GM19372 (cell line): Measurements from ENCODE around the gene CDS1.
"Not testable (repeated sequence)": the region's sequence is repeated elsewhere in the genome, so short reads cannot be mapped to it uniquely, and the experiment has no call there.

Experiments used
- ATAC-seq: cut with Tn5 transposase; IDR thresholded peaks from one replicate; pipeline ENCODE4 v1.9.1; 2021; ENCODE audit warnings: mild to moderate bottlenecking, low read depth, moderate library complexity; ENCODE audit not compliant: unreplicated experiment

CDS1 gene

DNA sequence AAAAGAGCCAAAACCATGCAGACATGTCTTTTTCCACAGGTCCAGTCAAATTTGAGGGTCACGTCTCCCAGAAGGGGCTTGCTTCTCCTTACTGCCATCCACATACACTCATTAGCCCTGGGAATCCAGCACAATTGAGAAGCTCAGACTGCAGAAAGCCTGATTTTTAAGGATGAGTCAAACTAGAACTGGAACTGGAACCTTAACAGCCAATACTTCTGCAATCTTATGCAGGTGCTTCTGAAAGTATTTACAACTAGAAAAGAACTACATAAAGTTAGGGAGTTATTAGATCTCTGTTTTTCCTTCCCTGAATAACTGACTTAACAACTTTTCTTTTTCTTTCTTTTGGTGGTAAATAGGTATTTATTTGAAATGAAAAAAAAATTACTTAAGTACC lies 86.3 kb downstream of the CDS1 start:
- ATAC-seq, result no peak

DNA sequence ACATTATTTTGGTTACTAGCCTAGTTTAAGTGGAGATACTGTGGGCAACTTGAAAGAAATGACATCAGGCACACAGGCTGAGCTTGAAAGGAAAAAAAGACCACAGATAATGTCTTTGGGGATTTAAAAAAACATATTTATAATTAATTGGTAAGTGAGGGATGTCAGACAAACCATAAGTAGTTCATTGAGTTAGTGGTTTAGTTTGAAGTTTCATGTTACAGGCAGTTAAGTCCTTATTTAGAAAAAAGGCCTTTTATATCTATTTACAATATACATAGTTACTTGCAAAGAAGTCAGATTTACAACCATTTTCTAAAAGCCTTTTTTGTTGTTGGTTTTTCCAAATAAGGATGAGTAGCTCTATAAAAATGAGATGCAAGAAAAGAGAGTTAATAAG lies 89.2 kb downstream of the CDS1 start:
- no peak for ATAC-seq

DNA sequence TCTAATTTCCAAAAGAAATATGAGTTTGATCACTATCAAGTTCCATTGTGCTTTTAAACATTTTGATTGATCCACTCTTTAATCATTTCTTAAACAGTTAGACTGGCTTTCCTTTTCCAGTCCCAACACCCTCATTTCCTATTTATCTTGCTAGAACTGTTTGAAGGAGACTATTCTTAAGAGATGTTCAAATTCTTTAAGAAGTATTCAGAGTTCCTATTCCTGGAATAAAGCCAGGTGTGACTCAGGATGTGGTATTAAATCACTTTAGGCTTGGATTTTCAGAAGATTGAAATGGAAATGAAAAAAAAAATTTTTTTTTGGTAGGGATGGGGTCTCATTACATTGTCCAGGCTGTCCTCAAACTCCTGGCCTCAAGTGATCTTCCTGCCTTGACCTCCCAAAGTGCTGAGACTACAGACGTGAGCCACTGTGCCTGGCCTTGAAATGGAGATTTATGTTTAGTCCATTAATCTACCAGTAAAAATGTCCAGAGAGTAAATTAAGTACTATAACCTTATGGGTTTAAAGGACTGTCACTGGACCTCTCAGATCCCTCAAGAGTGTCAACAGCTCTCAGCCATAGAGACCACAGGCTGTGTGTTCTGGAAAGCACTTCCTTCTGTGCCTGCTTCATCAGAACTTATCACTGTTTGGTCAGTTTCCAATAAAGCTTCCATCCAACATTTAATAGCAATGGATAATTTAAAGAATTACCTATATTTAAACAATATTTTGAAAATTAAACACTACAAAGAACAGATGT lies 90.7 kb downstream of the CDS1 start:
- no peak for ATAC-seq

DNA sequence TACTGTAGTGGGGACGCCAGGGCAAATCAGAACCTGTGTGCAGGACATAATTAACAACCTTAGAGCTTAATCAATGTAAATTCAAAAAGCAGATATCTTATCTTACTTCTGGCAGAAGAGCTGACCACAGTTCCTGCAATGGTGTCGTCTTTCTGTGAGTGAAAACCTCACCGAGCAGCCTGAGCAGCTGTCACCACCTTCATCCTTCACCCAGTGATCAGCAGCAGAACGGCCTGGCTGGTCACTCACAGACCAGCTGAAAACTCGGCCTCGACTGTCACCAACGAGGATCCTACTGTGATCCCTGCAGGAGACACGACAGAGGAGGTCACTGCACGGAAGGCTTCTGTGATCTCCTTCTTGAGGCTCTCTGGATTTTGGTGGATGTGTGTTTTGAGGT lies 94.2 kb downstream of the CDS1 start:
- no peak for ATAC-seq

DNA sequence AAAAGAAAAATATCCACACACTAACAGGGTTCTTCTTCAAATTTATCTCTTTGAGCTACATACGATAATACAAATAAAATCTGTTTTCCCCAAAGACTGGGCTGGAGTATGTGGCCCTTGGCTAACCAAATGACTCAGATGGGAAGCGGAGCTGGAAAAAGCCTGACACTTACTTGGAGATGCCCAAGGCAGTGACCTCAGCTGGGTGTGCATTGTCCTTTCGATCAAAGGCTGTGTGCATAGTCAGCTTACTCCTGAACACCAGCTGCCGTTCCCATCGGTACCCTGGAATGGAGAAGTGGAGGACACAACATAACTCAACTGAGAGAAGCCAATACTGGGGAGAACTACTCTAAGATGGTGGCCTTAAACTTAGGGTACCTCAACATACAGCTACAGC lies 95.1 kb downstream of the CDS1 start:
- ATAC-seq, result no peak

DNA sequence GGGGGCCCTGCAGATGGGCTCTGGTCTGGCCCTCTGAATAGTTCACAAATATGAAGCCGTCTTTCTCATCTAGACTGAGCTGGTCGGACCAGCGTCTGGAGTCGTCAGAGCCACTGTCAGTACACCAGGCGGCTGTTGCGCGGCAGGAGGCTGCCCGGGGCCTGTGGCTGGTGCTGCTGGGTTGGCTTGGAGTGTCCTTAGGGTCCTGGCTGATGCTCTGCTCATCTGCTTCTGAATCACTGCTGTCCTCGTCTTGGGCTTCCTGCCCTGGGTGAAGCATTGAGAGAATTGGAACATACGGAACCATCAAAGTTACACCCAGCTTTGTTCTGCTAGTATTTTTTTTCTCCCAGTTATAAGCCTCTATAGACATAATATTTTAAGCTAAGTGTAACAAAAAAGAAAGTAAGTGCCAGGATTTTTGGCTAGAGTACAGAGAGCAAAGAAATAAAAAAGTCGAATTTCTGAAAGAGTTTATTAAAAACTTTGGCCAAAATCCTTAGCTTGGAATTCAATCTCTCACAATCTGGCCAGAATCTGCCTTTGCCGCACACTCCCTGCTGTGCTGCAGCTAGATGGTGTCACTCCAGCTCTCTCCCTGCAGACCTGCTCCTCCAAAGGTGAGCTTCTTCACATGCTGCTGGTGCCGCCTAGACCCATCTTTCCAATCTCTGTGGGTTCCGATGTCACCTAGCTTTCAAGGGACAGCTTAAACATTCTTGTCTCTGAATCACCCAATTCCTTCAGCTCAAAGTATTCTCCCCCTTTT lies 96.2 kb downstream of the CDS1 start:
- ATAC-seq, result no peak

DNA sequence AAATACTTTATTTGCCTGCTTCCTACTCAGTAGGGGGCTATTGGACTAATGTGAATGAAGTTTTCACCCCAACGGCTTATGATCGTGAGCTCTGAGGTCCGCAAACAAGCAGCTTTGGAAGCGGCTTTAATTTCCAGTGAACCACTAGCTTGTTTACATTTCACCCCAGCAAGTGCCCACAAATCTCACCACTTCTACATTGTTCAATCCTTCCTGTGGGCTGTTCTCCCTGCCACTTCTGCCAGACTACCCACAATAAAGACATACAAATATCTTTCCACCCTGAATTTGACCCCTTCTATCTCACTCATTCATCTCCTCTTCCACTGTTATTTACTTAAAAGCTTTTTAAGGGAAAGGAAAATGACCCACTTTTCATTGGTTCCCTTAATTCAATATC lies 98.0 kb downstream of the CDS1 start:
- ATAC-seq, result no peak

DNA sequence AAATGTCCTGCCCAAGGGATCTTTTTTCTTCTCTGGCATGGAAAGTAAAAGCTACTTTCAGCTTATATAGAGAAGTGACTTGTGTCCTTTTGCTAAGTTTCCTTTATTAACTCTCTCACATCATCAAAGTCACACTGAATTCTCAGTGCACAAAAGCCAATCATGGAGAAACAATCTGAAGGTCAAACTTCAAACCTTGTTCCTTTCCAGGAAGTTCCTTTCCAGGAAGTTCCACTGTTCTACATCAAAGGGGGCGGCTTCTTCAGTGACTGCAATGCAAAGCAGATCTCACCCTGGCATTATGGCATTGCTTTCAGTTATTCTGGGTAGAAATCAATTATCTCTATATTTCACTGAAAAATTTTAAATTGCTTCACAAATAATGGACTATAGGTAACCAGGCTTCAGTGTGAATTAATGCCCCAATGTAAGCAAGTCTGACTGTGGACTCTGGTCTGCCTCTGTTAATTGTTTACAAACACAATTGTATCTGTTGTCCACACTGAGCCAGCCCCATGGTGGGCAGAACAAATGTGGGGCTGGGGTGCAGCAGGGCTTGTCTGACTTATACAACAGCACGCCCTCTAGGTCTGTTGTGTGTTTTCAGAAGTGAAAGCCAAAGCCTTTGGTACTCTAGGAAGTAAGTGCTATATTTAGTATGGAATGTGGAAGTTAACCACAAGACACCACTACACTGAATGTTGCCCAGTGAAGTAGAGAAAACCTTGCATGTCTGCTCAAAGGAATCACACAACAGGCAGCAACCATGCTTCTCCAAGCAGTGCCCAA lies 98.8 kb downstream of the CDS1 start:
- ATAC-seq, result no peak

DNA sequence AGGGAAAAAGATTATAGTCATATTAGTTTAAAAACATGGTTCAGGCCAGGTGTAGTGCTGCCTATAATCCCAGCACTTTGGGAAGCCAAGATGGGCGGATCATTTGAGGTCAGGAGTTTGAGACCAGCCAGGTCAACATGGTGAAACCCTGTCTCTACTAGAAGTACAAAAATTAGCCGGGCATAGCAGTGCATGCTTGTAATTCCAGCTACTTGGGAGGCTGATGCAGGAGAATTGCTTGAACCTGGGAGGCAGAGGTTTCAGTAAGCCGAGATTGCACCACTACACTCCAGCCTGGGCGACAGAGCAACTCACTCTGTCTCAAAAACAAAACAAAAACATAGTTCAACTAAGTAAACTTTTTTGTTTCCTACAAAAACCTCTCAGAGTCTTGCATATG lies 99.7 kb downstream of the CDS1 start:
- ATAC-seq, result not testable (repeated sequence)

DNA sequence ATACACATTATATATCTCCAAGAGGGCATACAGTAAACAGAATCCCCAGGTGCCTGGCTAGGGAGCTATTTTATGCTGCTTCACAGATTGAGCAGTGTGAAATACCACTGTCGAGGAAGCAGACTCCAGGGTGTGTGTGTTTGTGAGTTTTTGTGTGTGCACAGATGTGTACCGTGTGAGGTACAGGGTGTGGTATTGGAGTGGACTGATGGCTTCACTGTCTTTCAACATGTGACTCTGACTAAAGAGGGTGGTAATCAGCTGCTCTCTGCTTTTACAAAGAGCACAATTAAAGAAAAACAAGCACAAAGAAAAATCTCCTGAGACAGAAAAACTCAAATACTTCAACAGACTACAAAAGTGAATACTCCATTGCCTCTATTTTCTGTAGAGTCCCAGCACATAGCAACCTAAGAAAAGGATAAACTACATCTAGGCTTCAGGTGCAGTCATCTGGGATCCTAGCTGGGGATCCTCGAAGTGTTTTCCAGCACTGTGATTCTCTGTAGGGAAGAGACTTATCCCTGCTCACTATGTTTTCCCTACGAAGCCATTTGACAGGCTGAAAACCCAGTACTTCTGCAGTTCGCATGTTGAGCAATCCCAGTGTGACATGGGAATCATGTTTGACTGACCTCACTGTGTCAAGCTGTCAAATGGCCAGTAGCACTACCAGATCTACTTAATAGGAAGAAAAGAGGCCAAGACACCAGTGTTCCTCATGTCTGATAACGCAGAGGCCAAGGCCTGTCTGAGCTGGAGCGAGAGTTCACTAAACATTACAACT lies 100.3 kb downstream of the CDS1 start:
- no peak for ATAC-seq

DNA sequence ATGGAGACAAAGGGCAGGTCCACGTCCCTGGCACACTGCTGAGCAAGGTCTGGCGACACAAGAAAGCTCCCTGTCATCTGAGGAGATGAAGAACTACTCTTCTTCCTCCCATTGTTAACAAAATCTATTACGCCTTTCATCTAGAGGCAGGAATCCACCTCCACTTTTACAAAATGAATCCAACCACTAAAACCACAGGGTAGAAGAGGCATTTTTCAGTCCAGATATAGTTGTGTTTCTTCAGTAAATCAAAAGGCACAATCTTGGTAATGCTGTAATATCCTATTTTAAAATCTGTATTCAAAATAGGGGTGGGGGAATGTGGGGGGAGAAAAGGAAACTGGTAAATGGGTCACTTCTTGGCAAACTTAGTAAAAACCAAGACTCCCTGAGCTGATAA lies 101.4 kb downstream of the CDS1 start:
- ATAC-seq, result no peak

DNA sequence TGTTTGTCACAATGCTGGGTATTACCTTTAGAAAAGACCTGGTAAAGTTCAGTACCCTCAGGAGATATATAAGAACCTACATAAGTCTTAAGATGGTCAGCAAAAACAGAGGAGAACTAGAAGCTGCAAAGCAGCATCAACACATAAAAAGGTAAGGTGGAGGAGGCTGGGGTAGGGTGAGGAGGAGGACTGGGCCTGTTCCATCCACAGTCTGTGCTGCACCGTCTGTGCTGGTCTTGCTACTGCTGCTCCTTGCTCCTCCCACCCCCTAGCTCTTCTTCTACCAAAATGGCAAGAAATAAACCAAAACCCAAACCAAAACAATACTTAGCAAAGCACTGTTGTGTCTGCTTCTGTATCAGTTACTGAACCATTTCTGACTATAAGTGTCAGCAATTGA lies 102.2 kb downstream of the CDS1 start:
- ATAC-seq, result no peak

DNA sequence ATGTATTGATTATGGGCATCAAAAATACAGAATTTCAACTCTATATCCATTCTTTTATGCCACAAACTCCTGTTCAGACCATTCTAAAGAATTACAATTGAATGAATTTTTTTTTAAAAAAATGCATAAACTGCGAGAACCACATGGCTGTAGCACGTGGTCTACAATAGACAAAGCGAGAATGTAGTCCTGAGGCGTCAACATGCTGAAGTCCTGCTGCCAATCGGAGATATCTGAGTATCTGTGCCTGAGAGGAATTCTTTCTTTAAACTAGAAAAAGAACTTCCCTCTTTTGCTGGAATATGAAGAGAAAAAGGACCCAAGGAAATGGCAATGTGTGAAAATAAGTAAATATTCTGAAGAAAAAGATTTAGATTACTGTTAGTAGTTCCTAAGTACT lies 105.7 kb downstream of the CDS1 start:
- no peak for ATAC-seq

DNA sequence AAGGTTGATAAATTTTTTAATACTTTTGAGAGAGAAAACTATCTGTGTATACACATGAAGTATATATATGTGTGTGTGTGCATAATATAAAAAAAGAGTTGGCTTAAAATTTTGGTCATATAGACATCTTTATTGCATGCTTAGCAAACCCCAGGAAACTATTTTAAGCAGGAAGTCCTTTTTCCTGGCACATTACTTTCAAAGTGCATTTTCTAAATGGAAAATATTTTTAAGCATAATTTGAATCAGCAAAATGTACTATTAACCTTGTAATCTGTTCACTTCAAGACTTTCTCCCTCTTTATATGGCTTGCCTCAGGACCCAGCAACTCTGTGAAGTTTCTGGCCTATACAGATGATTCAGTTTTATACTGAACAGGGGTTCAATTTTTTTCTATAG lies 106.3 kb downstream of the CDS1 start:
- ATAC-seq, result no peak

DNA sequence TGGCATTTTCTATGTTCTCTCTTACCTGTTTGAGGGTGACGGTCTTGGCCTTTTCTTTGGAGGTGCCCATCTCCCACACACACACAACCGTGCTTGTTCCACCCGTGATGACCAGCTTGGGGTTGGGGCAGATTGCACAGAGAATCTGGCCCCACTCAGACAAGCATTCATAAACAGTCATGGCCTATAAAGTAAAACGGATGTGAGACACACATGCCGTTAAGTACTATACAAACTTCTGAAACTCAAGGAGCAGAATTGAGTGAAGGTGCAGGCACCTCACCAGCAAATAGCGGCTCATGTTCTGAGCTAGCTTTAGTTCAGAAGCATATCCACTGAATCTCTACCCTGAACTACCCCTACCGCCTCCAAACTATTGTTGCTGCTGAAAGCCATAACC lies 107.6 kb downstream of the CDS1 start:
- ATAC-seq, result no peak

DNA sequence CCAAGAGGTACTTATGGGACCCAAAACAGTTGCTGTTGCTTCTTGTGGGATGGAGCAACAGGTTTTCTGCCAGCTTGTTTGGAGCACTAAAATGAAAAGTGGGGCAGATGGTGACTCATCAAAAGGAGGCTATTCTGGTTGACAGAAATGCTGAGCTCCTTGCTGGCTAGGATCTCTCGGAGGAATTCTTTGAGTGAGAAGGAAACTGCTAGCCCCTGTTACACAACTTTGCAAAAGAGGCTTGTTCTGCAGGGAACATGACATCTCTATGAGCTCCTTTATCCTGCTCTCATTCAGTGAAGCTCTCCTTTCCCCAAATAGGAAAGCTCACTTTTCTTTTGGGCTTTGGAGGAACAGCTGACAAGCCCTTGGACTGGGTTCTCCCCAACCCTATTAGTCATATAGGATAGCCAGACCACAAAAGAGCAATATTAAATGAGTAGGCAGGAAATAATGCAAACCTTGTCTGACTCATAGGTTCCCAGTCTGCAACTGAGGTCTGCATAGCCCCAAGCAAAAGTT lies 108.3 kb downstream of the CDS1 start:
- no peak for ATAC-seq

DNA sequence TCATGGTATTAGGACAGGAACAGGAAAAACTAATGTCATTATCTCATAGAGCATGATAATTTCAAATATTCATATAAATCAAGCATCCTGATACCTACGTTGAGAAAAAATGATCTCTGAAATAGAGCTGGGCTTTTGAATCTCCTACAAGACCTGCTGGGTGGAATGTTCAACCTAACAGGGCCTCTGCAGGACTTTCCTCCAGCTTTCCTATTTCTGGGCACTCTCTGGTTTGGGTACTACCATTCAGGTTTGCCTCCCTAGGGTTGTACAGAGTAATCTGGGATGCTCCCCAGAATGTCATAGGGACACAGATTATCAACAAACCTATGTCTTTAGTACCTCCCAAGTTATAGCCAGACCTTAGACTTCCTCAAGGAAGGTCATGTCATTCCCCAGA lies 108.9 kb downstream of the CDS1 start:
- no peak for ATAC-seq

DNA sequence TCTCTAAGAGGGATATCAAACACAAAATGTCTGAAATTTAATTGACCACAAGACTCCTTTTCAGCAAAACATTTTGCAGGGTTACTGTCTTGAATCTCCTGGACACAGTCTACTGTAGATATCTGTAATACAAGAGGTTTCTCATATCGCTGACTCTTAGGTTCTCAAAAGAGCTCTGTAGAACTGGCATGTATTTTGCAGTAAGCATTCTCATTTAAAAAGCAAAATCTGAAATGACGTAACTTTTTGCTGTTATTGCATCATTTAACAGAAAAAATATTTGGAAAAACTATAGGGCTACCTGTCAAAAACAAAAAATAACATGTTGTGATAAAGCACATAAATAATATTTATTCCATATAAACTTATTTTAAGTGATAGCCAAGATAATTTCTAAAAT lies 114.2 kb downstream of the CDS1 start:
- ATAC-seq, result no peak

DNA sequence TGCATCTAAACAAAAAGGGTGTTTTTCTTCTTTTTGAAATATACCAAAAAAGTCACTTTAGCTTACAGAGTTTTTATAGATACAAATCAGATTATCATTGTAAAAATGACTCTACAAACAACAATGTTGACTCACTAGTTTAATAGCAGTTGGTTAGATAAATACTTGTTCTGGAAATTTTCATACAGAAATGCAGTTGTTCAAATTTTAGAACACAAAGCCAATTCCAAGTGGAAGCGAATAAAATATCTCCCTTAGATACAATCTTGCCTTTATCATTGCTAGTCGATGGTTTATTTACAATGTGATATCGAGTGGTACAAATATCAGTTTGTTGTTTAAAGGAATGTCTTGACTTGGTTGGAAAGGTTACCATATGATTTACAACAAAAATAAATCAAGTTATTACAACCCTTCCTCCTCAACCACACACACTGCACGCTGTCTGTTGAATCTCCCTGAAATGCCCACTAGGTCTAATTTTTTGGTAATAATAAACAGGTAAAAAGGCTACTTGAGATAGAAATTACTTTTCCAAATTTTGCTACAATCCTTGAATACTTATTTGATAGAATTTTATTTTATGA lies 114.8 kb downstream of the CDS1 start:
- ATAC-seq, result no peak
